Lower leg skin (tissue), 3 donors: ENCODE data around the gene SMOC1.

ENCODE experiments used
- POLR2A ChIP-seq, 2 donors: fragments of 450-650 bp; IDR thresholded peaks; one replicate each; pipeline ENCODE4 v1.6.1; 2016 to 2017; ENCODE audit warnings: antibody characterized with exemption in 2 of 2, mild to moderate bottlenecking in 1 of 2, moderate library complexity in 1 of 2
- TF ChIP-seq, protein P1 (sequence below), 3 donors: fragments of 450-650 bp; IDR thresholded peaks; one replicate each; pipeline ENCODE4 v1.5.1; 2016; ENCODE audit warnings: antibody characterized with exemption in 3 of 3, mild to moderate bottlenecking in 3 of 3, moderate library complexity in 2 of 3

DNA sequence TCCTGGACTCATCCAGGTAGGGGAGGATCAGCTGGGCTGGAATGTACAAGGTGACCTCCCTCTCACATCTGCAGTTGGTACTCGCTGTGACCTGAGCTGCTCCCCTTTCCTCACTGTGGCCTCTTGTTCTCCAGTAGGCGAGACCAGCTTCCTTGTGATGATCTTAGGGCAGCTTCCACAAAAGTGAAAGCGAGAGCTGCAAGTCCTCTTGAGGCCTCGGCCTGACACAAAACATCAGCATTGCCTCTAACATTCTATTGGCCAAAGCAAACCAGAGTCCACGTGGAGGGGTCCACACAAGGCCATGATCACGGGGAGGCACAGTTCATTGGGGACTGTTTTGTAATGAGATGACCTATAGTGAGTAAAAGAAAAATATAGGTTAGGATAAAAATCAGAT is 127.5 kb downstream of the SMOC1 start:
- TF ChIP-seq, protein P1, sequence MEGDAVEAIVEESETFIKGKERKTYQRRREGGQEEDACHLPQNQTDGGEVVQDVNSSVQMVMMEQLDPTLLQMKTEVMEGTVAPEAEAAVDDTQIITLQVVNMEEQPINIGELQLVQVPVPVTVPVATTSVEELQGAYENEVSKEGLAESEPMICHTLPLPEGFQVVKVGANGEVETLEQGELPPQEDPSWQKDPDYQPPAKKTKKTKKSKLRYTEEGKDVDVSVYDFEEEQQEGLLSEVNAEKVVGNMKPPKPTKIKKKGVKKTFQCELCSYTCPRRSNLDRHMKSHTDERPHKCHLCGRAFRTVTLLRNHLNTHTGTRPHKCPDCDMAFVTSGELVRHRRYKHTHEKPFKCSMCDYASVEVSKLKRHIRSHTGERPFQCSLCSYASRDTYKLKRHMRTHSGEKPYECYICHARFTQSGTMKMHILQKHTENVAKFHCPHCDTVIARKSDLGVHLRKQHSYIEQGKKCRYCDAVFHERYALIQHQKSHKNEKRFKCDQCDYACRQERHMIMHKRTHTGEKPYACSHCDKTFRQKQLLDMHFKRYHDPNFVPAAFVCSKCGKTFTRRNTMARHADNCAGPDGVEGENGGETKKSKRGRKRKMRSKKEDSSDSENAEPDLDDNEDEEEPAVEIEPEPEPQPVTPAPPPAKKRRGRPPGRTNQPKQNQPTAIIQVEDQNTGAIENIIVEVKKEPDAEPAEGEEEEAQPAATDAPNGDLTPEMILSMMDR (IDR thresholded peaks at IDR 0.05): no peak
- no peak for TF ChIP-seq POLR2A (IDR thresholded peaks at IDR 0.05)
